ENCODE data around the gene GALR2. TPM values are rescaled to one million over a fixed set of nuclear protein-coding genes. Genes with fewer than 3 reads are reported as not detected.

GALR2 gene
- total and polyA plus RNA-seq, 8 donors = 0.12 to 0.23 (median 0.21) TPM; not detected in 5

- ATAC-seq = peak; percentile 98
- no peaks in the 10 kb centered on the region for H3K9me3 ChIP-seq
Observed at GRCh38 chr17:76103274-76104139, 28.9 kb downstream of the GALR2 start, which contains the start of gene EXOC7. TSS of gene EXOC7 (minus strand) at chr17:76103787. CDS start at chr17:76103692, 95 bp downstream.

GRCh38 chr17:76104140-76104895 is 29.7 kb downstream of the GALR2 start:
- H3K4me1 ChIP-seq = peaks cover 8 to 29% of the 10 kb centered on the region in 2 donors
- peak overlapping the region; percentile 81 to 85 for H3K4me3 ChIP-seq
- intact Hi-C loops (cut with DNase I) = no loop called here
- ATAC-seq (no peak), DNase-seq (peak in 1 of 4 donors; percentile 77)
- no peak for TF ChIP-seq CTCF (IDR thresholded peaks at IDR 0.05)
- no peaks in the 10 kb centered on the region for H3K27me3 ChIP-seq
- H3K27ac ChIP-seq = peak overlapping the region; percentile 78 to 87
- no peaks in the 10 kb centered on the region for H3K9me3 ChIP-seq
- H3K36me3 ChIP-seq = peaks cover 0 to 27% of the 10 kb centered on the region in 2 donors

More at GRCh38 chr17:76103274-76104139, 28.9 kb downstream of the GALR2 start, which contains the start of gene EXOC7:
- H3K4me3 ChIP-seq = peak within 1 kb of the TSS; percentile 81 to 85
- DNase-seq = peak; percentile 93 to 99 (median 95)
- intact Hi-C loops (cut with DNase I) = no loop called here
- H3K4me1 ChIP-seq = peaks cover 8 to 29% of the 10 kb centered on the region in 2 donors
- peak within 1 kb of the TSS; percentile 78 to 87 for H3K27ac ChIP-seq
- H3K36me3 ChIP-seq = peaks cover 0 to 33% of the 10 kb centered on the region in 2 donors
- no peaks in the 10 kb centered on the region for H3K27me3 ChIP-seq
- TF ChIP-seq CTCF (IDR thresholded peaks at IDR 0.05) = no peak

- Histone ChIP-seq H3K27me3 (no peaks in the 10 kb centered on the region), H3K4me1 (peaks cover 8 to 29% of the 10 kb centered on the region in 2 donors), H3K4me3 (no peak overlapping the region), H3K9me3 (no peaks in the 10 kb centered on the region), H3K27ac (no peak overlapping the region), H3K36me3 (peaks cover 0 to 22% of the 10 kb centered on the region in 2 donors)
- intact Hi-C loops (cut with DNase I) = no loop called here
- no peak for ATAC-seq
- no peak for DNase-seq
- TF ChIP-seq CTCF (IDR thresholded peaks at IDR 0.05) = no peak
Observed at GRCh38 chr17:76104896-76105231, 30.3 kb downstream of the GALR2 start.

GRCh38 chr17:76106703-76107102 is 32.1 kb downstream of the GALR2 start:
- H3K4me3 ChIP-seq = no peak overlapping the region
- H3K27me3 ChIP-seq = no peaks in the 10 kb centered on the region
- H3K4me1 ChIP-seq = peaks cover 8 to 27% of the 10 kb centered on the region in 2 donors
- intact Hi-C loops (cut with DNase I) = no loop called here
- no peaks in the 10 kb centered on the region for H3K9me3 ChIP-seq
- no peak for DNase-seq
- no peak for ATAC-seq
- no peak for TF ChIP-seq CTCF (IDR thresholded peaks at IDR 0.05)
- peaks cover 0 to 3% of the 10 kb centered on the region in 2 donors for H3K36me3 ChIP-seq
- peak overlapping the region in 1 of 2 donors; percentile 5 for H3K27ac ChIP-seq

GRCh38 chr17:76107509-76107908 is 32.9 kb downstream of the GALR2 start:
- no peak overlapping the region for H3K4me3 ChIP-seq
- DNase-seq (no peak), ATAC-seq (no peak)
- H3K4me1 ChIP-seq = peaks cover 6 to 24% of the 10 kb centered on the region in 2 donors
- no peak for TF ChIP-seq CTCF (IDR thresholded peaks at IDR 0.05)
- H3K27ac ChIP-seq = no peak overlapping the region
- H3K9me3 ChIP-seq = no peaks in the 10 kb centered on the region
- no peaks in the 10 kb centered on the region for H3K36me3 ChIP-seq
- H3K27me3 ChIP-seq = no peaks in the 10 kb centered on the region
- intact Hi-C loops (cut with DNase I) = no loop called here
